Measurements from ENCODE around the gene C11orf24.
"Not testable (repeated sequence)": the region's sequence is repeated elsewhere in the genome, so short reads cannot be mapped to it uniquely, and the experiment has no call there.

The C11orf24 gene

DNA sequence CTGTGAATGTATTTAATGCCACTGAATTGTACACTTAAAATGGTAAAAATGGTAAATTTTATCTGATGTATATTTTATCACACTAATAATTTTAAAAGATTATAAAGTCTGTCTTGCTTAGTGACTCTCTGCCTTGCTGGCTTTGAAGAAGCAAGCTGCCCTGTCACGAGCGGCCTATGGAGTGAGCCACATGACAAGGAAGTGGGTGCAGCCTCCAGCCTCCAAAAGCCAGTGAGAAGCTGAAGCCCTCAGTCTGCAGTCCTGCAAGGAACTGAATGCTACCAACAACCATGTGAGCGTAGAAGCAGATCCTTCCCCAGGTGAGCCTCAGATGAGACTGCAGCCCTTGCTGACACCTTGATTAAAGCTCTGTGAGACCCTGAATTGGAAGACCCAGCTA, 20.0 kb downstream of the C11orf24 start:
- DNase-seq (ENCODE audit: low spot score) = no peak

DNA sequence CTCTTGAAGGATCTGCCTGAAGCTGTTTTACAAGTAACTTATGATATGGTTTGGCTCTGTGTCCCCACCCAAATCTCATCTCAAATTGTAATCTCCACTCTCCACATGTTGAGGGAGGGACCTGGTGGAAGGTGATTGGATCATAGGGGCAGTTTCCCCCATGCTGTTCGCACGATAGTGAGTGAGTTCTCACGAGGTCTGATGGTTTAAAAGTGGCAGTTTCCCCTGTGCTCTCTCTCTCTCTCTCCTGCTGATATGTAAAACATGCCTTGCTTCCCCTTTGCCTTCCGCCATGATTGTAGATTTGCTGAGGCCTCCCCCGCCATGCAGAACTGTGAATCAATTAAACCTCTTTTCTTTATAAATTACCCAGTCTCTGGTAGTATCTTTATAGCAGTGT, 26.9 kb downstream of the C11orf24 start:
- DNase-seq (ENCODE audit: low spot score) = not testable (repeated sequence)

DNA sequence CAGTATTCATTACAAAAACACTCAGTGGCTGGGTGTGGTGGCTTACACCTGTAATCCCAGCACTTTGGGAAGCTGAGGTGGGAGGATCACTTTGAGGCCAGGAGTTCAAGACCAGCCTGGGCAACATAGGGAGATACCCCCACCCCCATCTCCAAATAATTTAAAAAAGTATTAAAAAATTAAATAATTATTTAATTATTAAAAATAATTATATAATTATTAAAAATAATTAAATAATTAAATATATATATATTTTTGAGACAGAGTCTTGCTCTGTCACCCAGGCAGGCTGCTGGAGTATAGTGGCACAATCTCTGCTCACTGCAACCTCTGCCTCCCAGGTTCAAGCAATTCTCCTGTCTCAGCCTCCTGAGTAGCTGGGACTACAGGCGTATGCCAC, 27.9 kb downstream of the C11orf24 start:
- DNase-seq (ENCODE audit: low spot score) = not testable (repeated sequence)

DNA sequence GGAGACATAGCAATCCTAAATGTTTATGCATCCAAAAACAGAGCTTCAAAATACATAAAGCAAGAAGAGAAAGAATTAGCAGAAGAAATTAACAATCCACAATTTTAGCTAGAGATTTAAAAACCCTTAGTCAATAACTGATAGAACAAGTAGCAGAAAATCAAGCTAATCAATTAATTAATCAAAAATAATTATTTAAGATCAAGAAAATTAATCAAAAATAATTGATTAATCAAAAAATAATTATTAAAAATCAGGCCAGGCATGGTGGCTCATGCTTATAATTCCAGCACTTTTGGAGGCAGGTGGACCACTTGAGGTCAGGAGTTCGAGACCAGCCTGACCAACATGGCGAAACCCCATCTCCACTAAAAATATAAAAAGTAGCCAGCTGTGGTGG, 29.2 kb downstream of the C11orf24 start:
- no peak for DNase-seq (ENCODE audit: low spot score)

DNA sequence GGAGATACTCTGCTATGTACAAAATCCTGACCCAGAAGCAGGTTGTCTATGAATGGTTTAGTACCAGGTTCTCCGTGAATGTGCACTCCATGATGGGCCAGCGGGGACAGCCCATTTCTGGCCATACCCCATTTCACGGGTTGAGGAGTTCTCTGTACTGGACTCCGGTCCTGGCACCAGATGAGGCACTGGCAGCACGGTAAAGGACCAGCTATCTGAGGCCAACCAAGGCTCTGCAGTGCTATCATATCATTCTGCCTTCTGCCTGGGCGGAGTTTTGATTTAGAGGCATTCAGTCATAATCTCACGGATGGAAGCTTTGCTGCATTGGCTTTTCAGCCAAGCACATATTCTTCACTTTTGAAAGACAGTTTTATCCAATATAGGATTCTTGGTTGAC, 40.2 kb downstream of the C11orf24 start:
- DNase-seq (ENCODE audit: low spot score) = no peak

DNA sequence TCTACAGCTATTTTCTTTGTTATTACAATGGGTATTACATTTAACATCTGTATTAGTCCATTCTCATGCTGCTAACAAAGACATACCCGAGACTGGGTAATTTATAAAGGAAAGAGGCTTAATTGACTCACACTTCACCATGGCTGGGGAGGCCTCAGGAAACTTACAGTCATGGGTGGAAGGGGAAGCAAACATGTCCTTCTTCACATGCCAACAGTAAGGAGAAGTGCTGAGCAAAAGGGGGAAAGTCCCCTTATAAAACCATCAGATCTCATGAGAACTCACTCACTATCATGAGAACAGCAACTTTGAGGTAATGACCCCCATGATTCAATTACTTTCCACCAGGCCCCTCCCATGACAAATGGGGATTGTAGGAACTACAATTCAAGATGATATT, 42.2 kb downstream of the C11orf24 start:
- DNase-seq (ENCODE audit: low spot score) = no peak

DNA sequence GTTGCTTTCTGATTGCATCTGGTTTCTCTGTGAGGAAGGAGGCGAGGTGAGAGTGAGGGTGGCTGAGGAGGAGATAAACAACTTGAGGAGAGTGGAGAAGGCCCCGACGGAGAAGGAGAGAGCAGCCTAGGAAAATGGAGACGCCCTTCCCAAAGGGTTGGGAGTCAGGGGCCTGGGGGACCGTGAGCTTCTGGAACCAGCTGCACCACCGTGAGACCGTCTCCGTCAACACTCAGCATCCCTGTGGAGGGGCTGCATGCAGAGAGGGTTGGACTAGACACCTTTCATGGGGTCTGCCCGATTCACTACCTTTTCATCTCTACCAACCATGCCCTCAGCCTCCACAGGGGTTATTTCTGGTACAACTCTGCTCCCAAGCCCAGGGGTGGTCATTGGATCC, 45.4 kb downstream of the C11orf24 start:
- no peak for DNase-seq (ENCODE audit: low spot score)

DNA sequence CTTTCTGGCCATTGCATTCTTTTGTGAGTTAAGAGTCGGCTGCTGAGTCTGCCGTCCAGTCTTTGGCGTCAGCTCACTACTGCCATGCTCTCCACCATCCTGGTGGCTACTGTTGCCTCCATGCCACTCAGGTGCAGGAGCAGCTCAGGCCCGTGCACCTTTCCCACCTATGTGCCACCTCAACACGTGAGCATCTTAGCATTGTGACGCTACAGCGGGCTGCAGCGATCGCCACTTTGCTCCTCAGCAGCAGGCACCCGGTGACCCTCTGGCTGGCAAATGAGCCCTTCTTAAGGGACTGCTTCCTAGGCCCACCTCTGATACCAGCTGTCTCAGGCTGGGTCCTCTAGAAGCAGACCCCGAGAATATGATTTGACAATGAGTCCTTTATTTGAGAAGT, 47.2 kb downstream of the C11orf24 start:
- no peak for DNase-seq (ENCODE audit: low spot score)

DNA sequence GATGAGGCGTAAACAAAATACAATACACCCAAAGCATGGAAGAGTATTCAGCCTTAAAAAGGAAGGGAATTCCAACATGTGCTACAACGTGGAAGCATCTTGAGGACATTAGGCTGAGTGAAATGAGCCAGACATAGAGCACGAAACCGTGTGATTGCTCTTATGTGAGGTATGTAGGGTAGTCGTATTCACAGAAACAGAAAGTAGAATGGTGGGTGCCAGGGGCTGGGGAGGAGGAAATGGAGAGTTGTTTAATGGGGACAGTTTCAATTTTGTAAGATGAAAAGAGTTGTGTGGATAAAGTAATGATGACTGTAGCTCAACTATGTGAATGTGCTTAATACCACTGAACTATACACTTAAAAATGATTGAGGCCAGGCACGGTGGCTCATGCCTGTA, 48.5 kb downstream of the C11orf24 start:
- no peak for DNase-seq (ENCODE audit: low spot score)

DNA sequence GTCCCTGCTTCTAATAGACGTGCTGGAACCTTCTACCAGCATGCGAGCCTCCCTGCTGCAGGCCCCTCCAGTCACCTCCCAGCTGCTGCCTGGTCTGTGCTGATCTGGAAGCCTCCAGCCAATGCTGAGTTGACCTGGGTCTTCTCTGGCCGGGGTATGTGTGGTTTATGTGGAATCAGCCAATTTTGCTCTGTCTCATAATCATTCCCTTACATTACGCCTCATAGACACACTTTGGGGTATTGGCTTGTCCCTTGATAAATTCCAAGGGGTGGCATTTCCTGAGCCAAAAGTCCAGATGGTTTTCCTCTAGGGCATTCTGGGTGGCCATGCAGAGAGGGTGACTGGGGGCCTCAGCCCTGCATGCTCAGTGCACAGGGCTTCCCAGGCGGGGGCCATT, 50.4 kb downstream of the C11orf24 start:
- DNase-seq (ENCODE audit: low spot score) = no peak

DNA sequence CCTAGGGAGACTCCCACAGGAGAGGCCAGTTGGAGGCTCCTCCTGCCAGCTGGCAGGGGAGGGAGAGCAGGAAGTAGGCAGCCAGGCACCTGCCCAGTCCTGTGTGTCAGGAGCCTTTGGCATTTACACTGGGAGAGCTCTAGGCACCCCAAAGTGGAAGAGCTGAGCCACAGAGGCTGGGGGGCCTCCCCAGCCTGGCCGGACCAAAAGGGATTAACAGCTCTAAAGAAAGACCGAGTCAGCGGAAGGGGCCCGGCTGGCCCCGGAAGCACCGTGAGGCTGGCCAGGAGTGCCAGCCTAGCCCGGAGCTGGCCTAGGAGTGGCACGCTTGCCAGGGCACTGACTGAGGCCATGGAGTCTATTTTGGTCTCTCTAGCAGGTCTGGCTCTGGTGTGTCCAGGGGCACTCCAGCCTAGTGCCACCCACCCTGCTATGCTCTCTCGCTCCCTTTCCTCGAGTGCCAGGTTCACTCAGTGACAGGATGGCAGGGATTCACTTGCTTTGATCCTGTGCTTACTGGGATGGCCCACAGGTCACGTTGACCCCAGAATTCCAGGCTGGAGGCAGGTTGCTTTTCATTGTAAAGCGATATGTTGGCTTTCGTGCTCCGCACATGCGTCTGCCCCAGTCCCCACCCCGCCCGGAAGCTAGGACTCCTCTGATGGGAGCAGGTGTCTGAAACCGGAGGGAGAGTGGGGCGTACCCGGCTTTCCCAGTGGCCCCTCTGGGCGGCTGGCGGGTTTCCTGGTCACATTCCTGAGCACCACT, 55.4 kb downstream of the C11orf24 start:
- no peak for DNase-seq (ENCODE audit: low spot score)

DNA sequence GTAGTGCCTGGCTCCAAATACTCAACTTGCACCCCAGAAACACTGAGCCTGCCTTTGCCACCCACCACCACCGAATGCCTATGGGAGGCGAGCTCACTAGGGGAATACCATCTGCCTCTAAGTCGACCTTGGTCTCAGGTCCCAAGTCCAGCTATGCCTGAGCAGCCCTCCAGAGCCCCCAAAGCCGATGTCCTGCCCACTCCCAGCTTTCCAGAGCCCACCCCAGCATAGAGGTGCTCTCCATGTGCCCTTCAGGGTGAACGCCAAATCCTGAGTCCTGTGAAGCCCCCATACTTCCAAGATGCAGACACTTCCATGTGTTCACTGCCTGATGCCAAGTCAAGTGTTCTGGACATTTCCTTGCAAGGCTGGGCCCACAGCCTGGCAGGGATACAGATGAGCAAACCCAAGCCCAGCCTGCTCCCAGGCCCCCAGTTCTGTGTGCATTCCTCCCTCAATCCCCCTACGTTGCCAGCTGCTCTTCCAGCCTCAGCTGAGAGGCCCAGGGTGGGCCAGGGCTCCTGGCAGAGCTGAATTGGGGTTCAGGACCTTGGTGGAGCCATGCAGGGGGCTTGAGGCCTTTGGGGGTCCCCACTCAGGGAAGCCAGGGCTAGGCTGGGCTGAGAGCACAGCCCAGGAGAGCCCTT, 56.1 kb downstream of the C11orf24 start:
- DNase-seq (ENCODE audit: low spot score) = no peak

DNA sequence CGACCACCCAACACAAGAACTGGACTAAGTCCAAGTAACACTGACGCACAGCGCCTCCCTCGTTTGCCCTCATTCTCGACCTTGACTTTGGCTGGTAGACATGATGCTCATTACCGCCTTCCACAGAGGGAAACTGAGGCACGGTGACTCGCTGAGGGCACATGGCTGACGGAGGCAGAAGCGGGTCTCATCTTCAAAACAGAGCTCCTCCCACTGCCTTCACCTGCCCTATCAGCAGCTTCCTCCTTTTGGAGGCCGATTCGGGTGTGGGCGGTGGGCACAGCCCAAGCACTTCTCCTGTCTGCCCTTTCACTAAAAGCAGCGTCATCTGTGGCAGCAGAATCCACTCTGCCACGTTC, 56.7 kb downstream of the C11orf24 start:
- no peak for DNase-seq (ENCODE audit: low spot score)

DNA sequence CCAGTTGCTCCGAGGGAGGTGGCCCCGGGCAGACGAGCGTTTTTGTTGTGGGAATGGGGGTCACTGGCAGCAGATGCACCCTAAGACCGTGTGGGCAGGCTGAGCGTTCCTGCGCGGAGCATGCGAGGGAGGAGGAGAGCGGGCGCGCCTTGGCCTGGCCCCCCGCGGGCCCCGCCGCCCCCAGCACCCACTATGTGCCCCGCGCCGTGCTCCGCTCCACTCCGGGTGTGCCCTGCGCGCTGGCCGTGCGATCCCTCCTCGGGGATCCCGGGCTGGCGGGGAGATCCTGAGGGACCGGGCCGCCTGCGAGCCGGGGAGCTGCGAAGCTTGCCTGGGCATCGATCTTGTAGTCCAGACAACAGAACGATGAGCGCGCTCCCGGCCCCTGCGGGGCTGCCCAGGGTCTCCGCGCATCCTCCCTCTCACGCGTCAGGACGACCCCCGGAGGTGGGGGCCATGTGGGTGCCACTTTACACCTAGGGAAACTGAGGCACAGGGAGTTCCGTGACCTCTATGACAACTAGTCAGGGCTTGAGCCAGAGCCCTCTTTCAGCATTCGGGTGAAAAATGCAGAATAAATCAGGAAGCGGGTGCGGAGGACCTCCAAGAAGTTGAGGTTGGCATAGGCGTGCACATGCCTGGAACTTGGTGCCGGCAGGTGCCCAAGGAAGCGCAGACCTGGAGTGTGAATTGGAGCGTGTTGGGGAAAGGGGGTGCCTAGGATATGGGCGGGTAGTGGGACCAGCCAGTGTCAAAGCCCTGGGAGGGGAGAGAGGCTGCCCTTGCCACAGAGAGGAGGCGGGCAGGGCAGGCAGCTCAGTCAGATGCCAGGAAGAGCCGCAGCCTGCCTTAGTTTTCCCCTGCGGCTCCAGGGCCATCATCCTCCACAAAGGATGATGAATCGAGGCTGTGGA, 57.3 kb downstream of the C11orf24 start:
- DNase-seq (ENCODE audit: low spot score) = peak; percentile 43

DNA sequence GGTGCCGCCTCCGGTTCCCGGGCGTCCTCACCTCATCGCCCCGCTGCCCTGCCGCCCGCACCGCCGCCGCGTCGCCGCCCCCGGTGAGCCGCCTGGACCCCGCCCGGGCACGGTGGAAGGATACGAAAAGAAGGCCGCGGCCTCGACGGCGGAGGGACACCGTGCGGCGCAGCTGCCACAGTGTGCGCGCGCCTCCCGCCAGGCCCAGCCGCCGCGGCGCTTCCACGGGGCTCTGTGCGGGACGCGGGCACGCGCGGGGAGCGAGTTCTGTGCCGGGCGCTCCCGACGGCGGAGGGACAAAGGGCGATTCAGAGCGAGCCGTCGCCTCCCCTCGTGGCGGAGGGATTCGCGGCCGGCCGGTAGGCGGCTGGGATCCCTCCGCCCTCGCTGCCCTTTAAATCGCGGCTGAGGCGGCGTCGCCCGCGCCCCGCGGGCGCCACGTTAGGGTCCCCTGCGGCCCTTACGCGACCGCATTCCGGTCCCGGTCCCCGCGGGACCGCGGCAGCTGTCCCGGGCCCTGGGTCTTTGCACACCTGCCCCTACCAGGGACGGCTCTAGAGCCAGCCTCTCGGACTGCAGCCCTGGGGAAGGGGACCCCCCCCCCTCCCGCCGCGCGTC, 58.1 kb downstream of the C11orf24 start:
- peak; percentile 92 for DNase-seq (ENCODE audit: low spot score)

DNA sequence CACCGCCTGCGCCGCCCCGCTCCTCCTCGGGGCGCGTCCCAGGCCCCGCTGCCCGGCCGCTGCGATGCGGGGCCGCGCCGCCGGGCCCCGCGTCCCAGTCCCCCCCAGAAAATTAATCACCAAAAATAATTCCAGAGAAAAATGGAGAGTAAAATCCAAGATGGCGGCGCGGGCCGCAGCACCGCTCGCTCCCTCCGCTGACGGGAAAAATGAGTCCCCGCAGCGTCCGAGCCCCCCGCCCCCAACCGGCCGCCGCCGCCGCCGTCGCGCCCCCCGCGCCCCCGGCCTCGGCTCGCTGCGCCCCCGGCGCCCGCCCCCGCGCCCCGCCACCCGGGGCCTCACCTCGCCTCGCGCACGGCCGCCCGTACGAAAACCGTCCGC, 58.6 kb downstream of the C11orf24 start, which contains the start of gene KMT5B:
KMT5B (minus strand) TSS at position 162 of the 381 bp plus-strand sequence. CDS start 23,220 bp downstream, outside the sequence.
- DNase-seq (ENCODE audit: low spot score) = peak; percentile 58

DNA sequence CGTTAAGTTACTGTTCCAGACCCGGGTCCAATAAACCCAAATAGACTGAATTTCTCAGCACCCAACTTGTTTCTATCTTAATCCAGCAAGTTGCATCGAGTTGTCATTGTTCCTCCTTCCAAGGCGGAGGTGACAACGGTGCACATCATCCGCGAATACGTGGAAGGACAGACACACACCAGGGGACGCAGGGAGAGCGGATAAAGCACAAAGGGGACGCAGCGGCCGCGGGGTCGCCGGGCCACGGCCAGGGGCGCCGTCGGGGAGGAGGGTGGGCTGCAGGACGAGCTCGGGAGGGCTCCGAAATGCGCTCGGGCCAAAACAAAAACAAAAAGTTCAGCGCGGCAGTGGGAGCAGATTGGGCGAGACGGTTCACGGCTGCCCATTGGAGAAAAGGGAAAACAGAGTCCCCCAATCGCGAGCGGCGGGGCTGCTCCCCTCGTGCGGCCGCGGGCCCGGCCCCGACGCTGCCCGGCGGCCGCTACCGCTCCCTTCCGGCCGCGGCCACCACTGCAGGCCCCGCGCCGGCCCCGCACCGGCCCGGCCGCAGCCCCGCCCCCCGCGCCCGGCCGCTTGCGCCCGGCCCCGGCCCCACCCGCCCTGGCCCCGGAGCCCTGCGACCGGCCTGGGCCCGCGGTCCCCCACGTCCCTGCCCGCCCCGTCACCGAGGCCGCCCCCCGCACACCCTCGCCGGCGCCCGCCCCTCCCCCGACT, 59.2 kb downstream of the C11orf24 start:
- peak; percentile 85 for DNase-seq (ENCODE audit: low spot score)

DNA sequence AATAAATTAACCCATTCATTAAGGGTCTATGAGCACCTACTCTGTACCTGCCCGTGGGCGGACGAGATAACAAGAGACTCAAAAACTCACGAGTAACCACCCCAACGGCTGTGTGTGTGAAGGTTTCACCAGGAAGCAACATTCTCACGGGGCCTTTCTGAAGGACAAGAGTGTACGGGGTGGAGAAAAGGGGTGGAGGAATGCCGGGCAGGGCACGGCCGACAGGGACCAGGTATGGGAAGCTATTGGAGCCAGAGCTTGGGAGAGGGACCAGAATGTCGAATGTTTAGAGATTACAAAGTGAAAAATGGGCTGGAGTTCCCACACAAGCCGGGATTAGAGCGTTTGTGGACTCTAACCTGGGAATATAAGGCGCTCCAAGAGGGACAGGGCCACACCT, 60.2 kb downstream of the C11orf24 start:
- DNase-seq (ENCODE audit: low spot score) = no peak
